Measurements from ENCODE around the gene LTC4S. TPM values are rescaled to one million over a fixed set of nuclear protein-coding genes. Genes with fewer than 3 reads are reported as not detected.

Gene LTC4S
- polyA plus RNA-seq, 1 donor from 2014 or later: 5.9 TPM

DNA sequence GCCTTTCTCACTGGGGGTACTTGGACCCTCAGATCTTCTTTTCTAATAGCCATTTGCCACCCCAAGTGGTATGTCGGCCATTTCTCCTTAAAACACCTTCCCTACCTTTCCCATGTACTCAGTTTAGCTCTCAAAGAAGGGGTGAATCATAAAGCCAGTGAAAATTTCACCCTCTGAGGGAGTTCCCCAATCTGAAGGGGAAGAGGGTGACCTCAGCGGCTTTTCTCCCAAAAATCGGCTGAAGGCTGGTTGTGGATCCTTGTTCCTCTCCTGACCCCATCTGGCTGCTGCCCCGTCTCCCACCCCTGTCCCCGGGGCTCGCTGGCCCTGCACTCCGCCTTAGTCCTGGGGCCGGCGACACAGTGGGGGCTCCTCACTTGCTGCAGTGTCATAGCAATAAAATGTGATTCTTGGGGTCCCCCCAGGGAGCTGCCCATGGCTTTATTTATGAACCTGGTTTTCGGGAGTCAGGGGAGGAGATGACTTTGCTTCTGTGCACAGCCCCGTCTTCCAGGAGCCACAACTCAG, 17.3 kb upstream of the LTC4S start:
- Histone ChIP-seq H3K27ac (ENCODE audit: low read length) (no peak overlapping the region), H3K79me2 (replicated peaks; ENCODE audit: insufficient read depth, low read length) (no peaks in the 10 kb centered on the region), H3K9ac (ENCODE audit: low read length) (no peak overlapping the region), H3F3A (ENCODE audit: insufficient read depth, low read length, poor library complexity, severe bottlenecking) (no peaks in the 10 kb centered on the region), H3K9me3 (ENCODE audit: low read length) (no peaks in the 10 kb centered on the region), H3K36me3 (ENCODE audit: insufficient read depth, low read length) (peaks cover under 1% of the 10 kb centered on the region), H3K27me3 (ENCODE audit: insufficient read depth, low read depth, low read length) (no peaks in the 10 kb centered on the region), H4K20me1 (ENCODE audit: insufficient read depth) (no peaks in the 10 kb centered on the region), H3K4me2 (ENCODE audit: low read length) (no peak overlapping the region), H2AFZ (ENCODE audit: low read depth, low read length) (no peak overlapping the region), H3K4me3 (ENCODE audit: low read length) (no peak overlapping the region), H3K9me2 (ENCODE audit: insufficient read depth, low read length) (no peaks in the 10 kb centered on the region)
- TF ChIP-seq RAD21 (conservative IDR thresholded peaks at IDR 0.05) (no peak), SMC3 (conservative IDR thresholded peaks at IDR 0.05; ENCODE audit: poor library complexity) (no peak), MXI1 (conservative IDR thresholded peaks at IDR 0.05; ENCODE audit: poor library complexity, severe bottlenecking) (no peak), EZH2 (IDR thresholded peaks at IDR 0.05; ENCODE audit: borderline replicate concordance, insufficient read depth, low read length, poor library complexity, severe bottlenecking) (no peak), POLR2AphosphoS5 (IDR thresholded peaks at IDR 0.05) (no peak), TAF1 (IDR thresholded peaks at IDR 0.05; ENCODE audit: low read depth) (no peak), EP300 (conservative IDR thresholded peaks at IDR 0.05; ENCODE audit: poor library complexity, severe bottlenecking) (no peak)
- TF ChIP-seq, protein P1, sequence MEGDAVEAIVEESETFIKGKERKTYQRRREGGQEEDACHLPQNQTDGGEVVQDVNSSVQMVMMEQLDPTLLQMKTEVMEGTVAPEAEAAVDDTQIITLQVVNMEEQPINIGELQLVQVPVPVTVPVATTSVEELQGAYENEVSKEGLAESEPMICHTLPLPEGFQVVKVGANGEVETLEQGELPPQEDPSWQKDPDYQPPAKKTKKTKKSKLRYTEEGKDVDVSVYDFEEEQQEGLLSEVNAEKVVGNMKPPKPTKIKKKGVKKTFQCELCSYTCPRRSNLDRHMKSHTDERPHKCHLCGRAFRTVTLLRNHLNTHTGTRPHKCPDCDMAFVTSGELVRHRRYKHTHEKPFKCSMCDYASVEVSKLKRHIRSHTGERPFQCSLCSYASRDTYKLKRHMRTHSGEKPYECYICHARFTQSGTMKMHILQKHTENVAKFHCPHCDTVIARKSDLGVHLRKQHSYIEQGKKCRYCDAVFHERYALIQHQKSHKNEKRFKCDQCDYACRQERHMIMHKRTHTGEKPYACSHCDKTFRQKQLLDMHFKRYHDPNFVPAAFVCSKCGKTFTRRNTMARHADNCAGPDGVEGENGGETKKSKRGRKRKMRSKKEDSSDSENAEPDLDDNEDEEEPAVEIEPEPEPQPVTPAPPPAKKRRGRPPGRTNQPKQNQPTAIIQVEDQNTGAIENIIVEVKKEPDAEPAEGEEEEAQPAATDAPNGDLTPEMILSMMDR (IDR thresholded peaks at IDR 0.05; ENCODE audit: poor library complexity, severe bottlenecking): no peak
- TF ChIP-seq, protein P2, sequence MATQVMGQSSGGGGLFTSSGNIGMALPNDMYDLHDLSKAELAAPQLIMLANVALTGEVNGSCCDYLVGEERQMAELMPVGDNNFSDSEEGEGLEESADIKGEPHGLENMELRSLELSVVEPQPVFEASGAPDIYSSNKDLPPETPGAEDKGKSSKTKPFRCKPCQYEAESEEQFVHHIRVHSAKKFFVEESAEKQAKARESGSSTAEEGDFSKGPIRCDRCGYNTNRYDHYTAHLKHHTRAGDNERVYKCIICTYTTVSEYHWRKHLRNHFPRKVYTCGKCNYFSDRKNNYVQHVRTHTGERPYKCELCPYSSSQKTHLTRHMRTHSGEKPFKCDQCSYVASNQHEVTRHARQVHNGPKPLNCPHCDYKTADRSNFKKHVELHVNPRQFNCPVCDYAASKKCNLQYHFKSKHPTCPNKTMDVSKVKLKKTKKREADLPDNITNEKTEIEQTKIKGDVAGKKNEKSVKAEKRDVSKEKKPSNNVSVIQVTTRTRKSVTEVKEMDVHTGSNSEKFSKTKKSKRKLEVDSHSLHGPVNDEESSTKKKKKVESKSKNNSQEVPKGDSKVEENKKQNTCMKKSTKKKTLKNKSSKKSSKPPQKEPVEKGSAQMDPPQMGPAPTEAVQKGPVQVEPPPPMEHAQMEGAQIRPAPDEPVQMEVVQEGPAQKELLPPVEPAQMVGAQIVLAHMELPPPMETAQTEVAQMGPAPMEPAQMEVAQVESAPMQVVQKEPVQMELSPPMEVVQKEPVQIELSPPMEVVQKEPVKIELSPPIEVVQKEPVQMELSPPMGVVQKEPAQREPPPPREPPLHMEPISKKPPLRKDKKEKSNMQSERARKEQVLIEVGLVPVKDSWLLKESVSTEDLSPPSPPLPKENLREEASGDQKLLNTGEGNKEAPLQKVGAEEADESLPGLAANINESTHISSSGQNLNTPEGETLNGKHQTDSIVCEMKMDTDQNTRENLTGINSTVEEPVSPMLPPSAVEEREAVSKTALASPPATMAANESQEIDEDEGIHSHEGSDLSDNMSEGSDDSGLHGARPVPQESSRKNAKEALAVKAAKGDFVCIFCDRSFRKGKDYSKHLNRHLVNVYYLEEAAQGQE (IDR thresholded peaks at IDR 0.05; ENCODE audit: borderline replicate concordance): no peak

DNA sequence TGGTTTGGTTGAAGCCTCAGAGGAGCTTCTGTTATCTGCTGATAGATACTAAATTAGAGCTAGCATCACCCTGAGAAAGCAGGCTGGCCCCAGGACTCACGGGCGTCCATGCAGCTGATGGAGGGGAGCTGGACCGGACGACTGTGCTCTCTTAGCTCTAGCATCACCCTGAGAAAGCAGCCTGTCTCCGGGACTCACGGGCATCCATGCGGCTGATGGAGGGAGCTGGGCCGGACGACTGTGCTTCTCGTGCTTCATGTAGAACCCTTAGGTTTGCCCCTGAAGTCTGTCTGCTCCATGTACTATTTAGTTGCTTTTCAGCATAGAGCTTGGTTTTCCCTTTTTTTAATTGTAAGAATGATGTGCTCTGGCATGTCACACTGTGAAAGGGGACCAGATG, 16.3 kb upstream of the LTC4S start:
- TF ChIP-seq RAD21 (conservative IDR thresholded peaks at IDR 0.05) (no peak), EZH2 (IDR thresholded peaks at IDR 0.05; ENCODE audit: borderline replicate concordance, insufficient read depth, low read length, poor library complexity, severe bottlenecking) (no peak), POLR2AphosphoS5 (IDR thresholded peaks at IDR 0.05) (no peak), TAF1 (IDR thresholded peaks at IDR 0.05; ENCODE audit: low read depth) (no peak), MXI1 (conservative IDR thresholded peaks at IDR 0.05; ENCODE audit: poor library complexity, severe bottlenecking) (no peak), EP300 (conservative IDR thresholded peaks at IDR 0.05; ENCODE audit: poor library complexity, severe bottlenecking) (no peak), SMC3 (conservative IDR thresholded peaks at IDR 0.05; ENCODE audit: poor library complexity) (no peak)
- TF ChIP-seq, protein P1 (IDR thresholded peaks at IDR 0.05; ENCODE audit: poor library complexity, severe bottlenecking): no peak
- TF ChIP-seq, protein P2 (IDR thresholded peaks at IDR 0.05; ENCODE audit: borderline replicate concordance): no peak
- no peaks in the 10 kb centered on the region for H3F3A ChIP-seq (ENCODE audit: insufficient read depth, low read length, poor library complexity, severe bottlenecking)
- no peak overlapping the region for H2AFZ ChIP-seq (ENCODE audit: low read depth, low read length)
- H3K27ac ChIP-seq (ENCODE audit: low read length): no peak overlapping the region
- no peaks in the 10 kb centered on the region for H3K9me2 ChIP-seq (ENCODE audit: insufficient read depth, low read length)
- H3K9me3 ChIP-seq (ENCODE audit: low read length): no peaks in the 10 kb centered on the region
- H3K79me2 ChIP-seq (replicated peaks; ENCODE audit: insufficient read depth, low read length): no peaks in the 10 kb centered on the region
- no peak overlapping the region for H3K4me2 ChIP-seq (ENCODE audit: low read length)
- H4K20me1 ChIP-seq (ENCODE audit: insufficient read depth): no peaks in the 10 kb centered on the region
- H3K9ac ChIP-seq (ENCODE audit: low read length): no peak overlapping the region
- H3K36me3 ChIP-seq (ENCODE audit: insufficient read depth, low read length): no peaks in the 10 kb centered on the region
- H3K27me3 ChIP-seq (ENCODE audit: insufficient read depth, low read depth, low read length): no peaks in the 10 kb centered on the region
- no peak overlapping the region for H3K4me3 ChIP-seq (ENCODE audit: low read length)

Data from neural cell (in vitro differentiated cells).